ENCODE data around the gene POLG. TPM values are rescaled to one million over a fixed set of nuclear protein-coding genes. Genes with fewer than 3 reads are reported as not detected.

POLG gene
- polyA plus RNA-seq, 1 experiment = 13.7 TPM

DNA sequence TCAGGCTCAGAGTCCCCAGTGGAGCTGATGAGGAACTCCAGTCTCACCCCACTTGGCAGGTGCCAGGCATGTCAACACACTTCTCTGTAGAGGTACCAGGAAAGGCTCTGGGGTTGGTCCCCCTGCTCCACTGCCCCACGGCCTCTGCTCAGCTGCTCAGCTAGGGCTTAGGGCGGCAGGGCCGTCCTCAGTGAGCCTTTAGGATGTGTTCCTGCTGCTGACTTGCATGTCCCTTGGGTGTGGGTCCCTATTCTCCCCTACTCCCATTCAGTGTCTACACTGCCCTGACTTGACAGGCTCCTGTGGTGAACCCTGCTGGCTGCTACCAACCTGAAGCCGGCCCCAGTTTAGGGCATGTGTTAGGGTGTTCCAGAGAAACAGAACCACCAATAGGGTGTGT is 17.9 kb upstream of the POLG start:
- no peak for DNase-seq (ENCODE audit: low read depth, low spot score)
- TF ChIP-seq, protein P1, sequence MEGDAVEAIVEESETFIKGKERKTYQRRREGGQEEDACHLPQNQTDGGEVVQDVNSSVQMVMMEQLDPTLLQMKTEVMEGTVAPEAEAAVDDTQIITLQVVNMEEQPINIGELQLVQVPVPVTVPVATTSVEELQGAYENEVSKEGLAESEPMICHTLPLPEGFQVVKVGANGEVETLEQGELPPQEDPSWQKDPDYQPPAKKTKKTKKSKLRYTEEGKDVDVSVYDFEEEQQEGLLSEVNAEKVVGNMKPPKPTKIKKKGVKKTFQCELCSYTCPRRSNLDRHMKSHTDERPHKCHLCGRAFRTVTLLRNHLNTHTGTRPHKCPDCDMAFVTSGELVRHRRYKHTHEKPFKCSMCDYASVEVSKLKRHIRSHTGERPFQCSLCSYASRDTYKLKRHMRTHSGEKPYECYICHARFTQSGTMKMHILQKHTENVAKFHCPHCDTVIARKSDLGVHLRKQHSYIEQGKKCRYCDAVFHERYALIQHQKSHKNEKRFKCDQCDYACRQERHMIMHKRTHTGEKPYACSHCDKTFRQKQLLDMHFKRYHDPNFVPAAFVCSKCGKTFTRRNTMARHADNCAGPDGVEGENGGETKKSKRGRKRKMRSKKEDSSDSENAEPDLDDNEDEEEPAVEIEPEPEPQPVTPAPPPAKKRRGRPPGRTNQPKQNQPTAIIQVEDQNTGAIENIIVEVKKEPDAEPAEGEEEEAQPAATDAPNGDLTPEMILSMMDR (IDR thresholded peaks at IDR 0.05; ENCODE audit: low read depth, low read length) = no peak
- Histone ChIP-seq H3K4me3 (ENCODE audit: low read depth, low read length) (no peak overlapping the region), H3K27ac (ENCODE audit: low read depth, low read length) (no peak overlapping the region), H3K27me3 (ENCODE audit: control insufficient read depth, insufficient read depth, low read length) (peaks cover 39% of the 10 kb centered on the region), H3K9me3 (ENCODE audit: control insufficient read depth, insufficient read depth, low read length) (no peaks in the 10 kb centered on the region)
- CTCF ChIA-PET = interaction anchor here (2.0 kb wide), 1 partner anchor 78 kb away, joined by 7 read pairs; no protein-coding TSS in a partner anchor
- POLR2A ChIA-PET = no interaction called here

DNA sequence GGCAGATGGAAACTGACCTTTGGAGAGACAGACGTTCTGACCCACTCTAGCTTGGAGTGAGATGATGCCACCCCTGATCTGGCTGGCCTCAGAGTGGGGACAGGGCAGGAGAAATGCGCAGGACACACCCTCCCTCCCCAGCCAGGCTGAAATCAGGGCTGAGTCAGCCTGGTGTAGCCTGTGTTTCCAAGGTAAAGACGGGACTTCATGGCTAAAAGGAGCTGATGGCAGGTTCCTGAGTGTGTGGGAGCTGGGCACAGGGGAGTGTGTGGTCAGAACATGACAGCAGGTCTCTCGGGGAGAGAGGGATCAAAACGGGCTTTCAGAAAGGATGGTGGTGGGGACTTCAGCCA is 14.6 kb upstream of the POLG start:
- Histone ChIP-seq H3K9me3 (ENCODE audit: control insufficient read depth, insufficient read depth, low read length) (no peaks in the 10 kb centered on the region; the same call in 1 of the 2 replicates), H3K27me3 (ENCODE audit: control insufficient read depth, insufficient read depth, low read length) (peaks cover 41% of the 10 kb centered on the region), H3K27ac (ENCODE audit: low read depth, low read length) (no peak overlapping the region), H3K4me3 (ENCODE audit: low read depth, low read length) (no peak overlapping the region)
- POLR2A ChIA-PET = no interaction called here
- TF ChIP-seq, protein P1 (IDR thresholded peaks at IDR 0.05; ENCODE audit: low read depth, low read length) = no peak
- CTCF ChIA-PET = interaction anchor here (0.7 to 1.6 kb wide), 2 partner anchors 9 to 10 kb away, joined by 4 to 6 read pairs; no protein-coding TSS in a partner anchor
- no peak for DNase-seq (ENCODE audit: low read depth, low spot score)

DNA sequence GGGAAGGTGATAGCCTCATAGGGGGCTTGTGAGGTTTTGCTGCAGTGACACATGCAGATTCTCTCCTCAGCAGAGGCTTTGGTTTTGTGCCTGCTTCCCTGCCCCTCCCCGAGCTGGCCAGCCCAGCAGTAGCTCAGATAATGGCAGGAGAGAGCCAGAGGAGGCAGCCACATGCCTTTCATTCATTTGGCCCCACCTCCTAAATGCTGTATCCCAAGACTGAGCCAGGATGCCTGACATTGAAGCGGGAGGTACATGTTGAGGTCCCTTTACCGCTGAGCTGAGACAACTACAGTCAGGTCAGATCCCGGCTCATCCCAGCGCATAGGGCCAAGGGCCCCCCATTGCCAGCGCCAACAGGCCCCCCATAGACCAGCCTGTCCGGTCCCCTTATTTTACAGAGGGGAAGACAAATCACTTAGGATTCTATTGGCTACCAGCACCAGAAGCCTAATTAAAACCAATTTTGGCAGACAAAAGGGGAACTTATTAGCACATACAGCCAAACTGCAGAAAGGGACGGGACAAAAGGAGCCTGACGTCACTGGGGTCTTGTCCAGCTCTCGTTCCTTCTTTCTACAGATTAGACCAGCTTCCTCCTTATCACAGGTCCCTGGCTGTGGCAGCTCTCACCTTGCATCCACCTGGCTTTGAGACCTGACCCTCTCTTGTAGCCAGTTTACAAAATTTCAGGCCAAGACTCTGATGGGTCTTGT is 12.1 kb upstream of the POLG start:
- DNase-seq (ENCODE audit: low read depth, low spot score) = no peak
- POLR2A ChIA-PET = no interaction called here
- Histone ChIP-seq H3K27me3 (ENCODE audit: control insufficient read depth, insufficient read depth, low read length) (peaks cover 41% of the 10 kb centered on the region), H3K4me3 (ENCODE audit: low read depth, low read length) (no peak overlapping the region), H3K9me3 (ENCODE audit: control insufficient read depth, insufficient read depth, low read length) (no peaks in the 10 kb centered on the region; the same call in 1 of the 2 replicates), H3K27ac (ENCODE audit: low read depth, low read length) (no peak overlapping the region)
- CTCF ChIA-PET = interaction anchor here (4.8 kb wide), 1 partner anchor 11 kb away, joined by 43 read pairs; no protein-coding TSS in a partner anchor
- TF ChIP-seq, protein P1 (IDR thresholded peaks at IDR 0.05; ENCODE audit: low read depth, low read length) = no peak

DNA sequence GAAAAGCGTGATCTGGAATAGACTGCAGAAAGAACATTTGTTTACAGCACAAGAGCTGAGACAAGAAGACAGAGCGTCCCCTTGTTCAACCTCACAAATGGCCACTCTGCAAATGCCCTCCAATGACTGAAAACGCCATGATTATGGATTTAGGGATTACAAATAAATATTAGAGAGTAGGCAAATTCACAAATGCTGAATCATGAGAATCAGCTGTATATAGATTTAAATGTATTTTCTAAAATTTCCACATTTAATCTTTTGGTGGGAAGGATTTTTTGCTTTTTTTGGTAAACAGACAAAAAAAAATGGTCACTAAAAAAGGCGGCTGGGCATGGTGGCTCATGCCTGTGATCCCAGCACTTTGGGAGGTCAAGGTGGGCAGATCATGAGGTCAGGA is 10.6 kb upstream of the POLG start:
- ChIA-PET CTCF (interaction anchor here (0.5 to 4.8 kb wide), 2 partner anchors 13 to 130 kb away, joined by 3 to 43 read pairs; no protein-coding TSS in a partner anchor), POLR2A (no interaction called here)
- no peaks in the 10 kb centered on the region; the same call in 1 of the 2 replicates for H3K9me3 ChIP-seq (ENCODE audit: control insufficient read depth, insufficient read depth, low read length)
- DNase-seq (ENCODE audit: low read depth, low spot score) = no peak
- TF ChIP-seq, protein P1 (IDR thresholded peaks at IDR 0.05; ENCODE audit: low read depth, low read length) = no peak
- H3K27me3 ChIP-seq (ENCODE audit: control insufficient read depth, insufficient read depth, low read length) = peaks cover 50% of the 10 kb centered on the region
- no peak overlapping the region for H3K4me3 ChIP-seq (ENCODE audit: low read depth, low read length)
- no peak overlapping the region for H3K27ac ChIP-seq (ENCODE audit: low read depth, low read length)

DNA sequence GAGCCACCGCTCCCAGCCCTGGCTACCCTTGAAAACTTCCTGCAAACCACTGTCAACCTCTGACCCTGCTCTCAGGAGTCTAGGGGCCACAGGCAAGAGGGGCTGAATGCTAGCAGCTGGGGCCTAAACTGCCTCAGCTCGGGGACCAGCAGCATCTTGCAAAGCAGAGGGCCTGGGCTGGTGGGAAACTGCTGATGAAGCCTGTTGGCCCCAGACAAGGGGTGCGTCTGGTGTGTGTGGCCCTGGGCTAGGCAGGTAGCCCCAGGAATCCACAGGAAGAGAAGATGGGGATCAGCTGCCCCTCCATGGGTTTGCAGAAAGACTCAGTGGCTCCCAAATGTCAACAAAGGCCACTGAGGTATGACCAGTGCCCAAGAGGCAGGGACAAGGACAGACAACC is 8.2 kb upstream of the POLG start:
- POLR2A ChIA-PET = no interaction called here
- H3K27me3 ChIP-seq (ENCODE audit: control insufficient read depth, insufficient read depth, low read length) = peaks cover 54% of the 10 kb centered on the region
- TF ChIP-seq, protein P1 (IDR thresholded peaks at IDR 0.05; ENCODE audit: low read depth, low read length) = no peak
- DNase-seq (ENCODE audit: low read depth, low spot score) = no peak
- no peak overlapping the region for H3K4me3 ChIP-seq (ENCODE audit: low read depth, low read length)
- CTCF ChIA-PET = interaction anchor here (4.8 kb wide), 1 partner anchor 15 kb away, joined by 43 read pairs; no protein-coding TSS in a partner anchor
- no peak overlapping the region for H3K27ac ChIP-seq (ENCODE audit: low read depth, low read length)
- H3K9me3 ChIP-seq (ENCODE audit: control insufficient read depth, insufficient read depth, low read length) = no peaks in the 10 kb centered on the region; the same call in 1 of the 2 replicates
